ENCODE data around the gene CHADL.
A peak's percentile ranks its signal among the peaks of the same experiment; 100 is the strongest.
"Not testable (repeated sequence)": the region's sequence is repeated elsewhere in the genome, so short reads cannot be mapped to it uniquely, and the experiment has no call there.

The CHADL gene

GRCh38 chr22:41240377-41241132 is at the start of gene CHADL:
Gene CHADL (minus strand): TSS chr22:41240931. CDS start chr22:41240881, 50 bp downstream.
- no peak for DNase-seq (ENCODE audit: low read depth)

- no peak for DNase-seq (ENCODE audit: low read depth)
These were observed 48.9 kb upstream of the CHADL start for GRCh38 chr22:41289671-41290070.

- no peak for DNase-seq (ENCODE audit: low read depth)
These were observed 47.7 kb upstream of the CHADL start for GRCh38 chr22:41288245-41288946.

GRCh38 chr22:41286639-41287091 is 45.9 kb upstream of the CHADL start:
- no peak for DNase-seq (ENCODE audit: low read depth)

- DNase-seq (ENCODE audit: low read depth): peak; percentile 96
These were observed 45.3 kb upstream of the CHADL start, which contains the start of gene RANGAP1 for GRCh38 chr22:41285820-41286638. Gene RANGAP1 (minus strand): TSS chr22:41286187. CDS start chr22:41281044, 5,143 bp downstream.

- DNase-seq (ENCODE audit: low read depth): peak; percentile 84
These were observed 44.7 kb upstream of the CHADL start for GRCh38 chr22:41285441-41285819.

GRCh38 chr22:41284465-41284864 is 43.7 kb upstream of the CHADL start:
- no peak for DNase-seq (ENCODE audit: low read depth)

GRCh38 chr22:41280854-41281253 is 40.1 kb upstream of the CHADL start:
- DNase-seq (ENCODE audit: low read depth): no peak

- DNase-seq (ENCODE audit: low read depth): no peak
These were observed 39.3 kb upstream of the CHADL start for GRCh38 chr22:41280065-41280464.

- DNase-seq (ENCODE audit: low read depth): no peak
These were observed 34.1 kb upstream of the CHADL start for GRCh38 chr22:41274856-41275255.

GRCh38 chr22:41273128-41273527 is 32.4 kb upstream of the CHADL start:
- no peak for DNase-seq (ENCODE audit: low read depth)

- no peak for DNase-seq (ENCODE audit: low read depth)
These were observed 31.1 kb upstream of the CHADL start for GRCh38 chr22:41271787-41272186.

GRCh38 chr22:41267958-41268357 is 27.2 kb upstream of the CHADL start:
- DNase-seq (ENCODE audit: low read depth): no peak

GRCh38 chr22:41264408-41264941 is 23.7 kb upstream of the CHADL start:
- no peak for DNase-seq (ENCODE audit: low read depth)

GRCh38 chr22:41263704-41264103 is 23.0 kb upstream of the CHADL start:
- DNase-seq (ENCODE audit: low read depth): no peak

- no peak for DNase-seq (ENCODE audit: low read depth)
These were observed 21.6 kb upstream of the CHADL start for GRCh38 chr22:41262250-41262765.

GRCh38 chr22:41261541-41262249 is 21.0 kb upstream of the CHADL start:
- no peak for DNase-seq (ENCODE audit: low read depth)

- DNase-seq (ENCODE audit: low read depth): no peak
These were observed 20.1 kb upstream of the CHADL start for GRCh38 chr22:41260871-41261270.

GRCh38 chr22:41259756-41260155 is 19.0 kb upstream of the CHADL start:
- DNase-seq (ENCODE audit: low read depth): not testable (repeated sequence)

- no peak for DNase-seq (ENCODE audit: low read depth)
These were observed 17.0 kb upstream of the CHADL start for GRCh38 chr22:41257696-41258095.
